GM18870 (cell line): ENCODE measurements around the gene CDH5.

Source experiments
- ATAC-seq: cut with Tn5 transposase; IDR thresholded peaks from one replicate; pipeline ENCODE4 v1.9.1; 2021; ENCODE audit warnings: moderate library complexity; ENCODE audit not compliant: unreplicated experiment

Gene CDH5

GRCh38 chr16:66390346-66391108, 24.0 kb downstream of the CDH5 start:
- ATAC-seq = no peak

- ATAC-seq = no peak
Measured at GRCh38 chr16:66391726-66392670, 25.5 kb downstream of the CDH5 start.

GRCh38 chr16:66395806-66396555, 29.5 kb downstream of the CDH5 start:
- no peak for ATAC-seq

- no peak for ATAC-seq
Measured at GRCh38 chr16:66397736-66398433, 31.4 kb downstream of the CDH5 start.

- no peak for ATAC-seq
Measured at GRCh38 chr16:66399031-66399430, 32.5 kb downstream of the CDH5 start.

GRCh38 chr16:66399930-66400329, 33.4 kb downstream of the CDH5 start:
- no peak for ATAC-seq

GRCh38 chr16:66400503-66401380, 34.3 kb downstream of the CDH5 start:
- no peak for ATAC-seq

- ATAC-seq = no peak
Measured at GRCh38 chr16:66401610-66402009, 35.1 kb downstream of the CDH5 start.

- ATAC-seq = no peak
Measured at GRCh38 chr16:66402166-66402565, 35.7 kb downstream of the CDH5 start.

GRCh38 chr16:66402591-66403230, 36.2 kb downstream of the CDH5 start:
- ATAC-seq = no peak

- no peak for ATAC-seq
Measured at GRCh38 chr16:66403531-66404145, 37.1 kb downstream of the CDH5 start.

- no peak for ATAC-seq
Measured at GRCh38 chr16:66405057-66405783, 38.7 kb downstream of the CDH5 start.

- peak; percentile 72 for ATAC-seq
Measured at GRCh38 chr16:66406534-66407221, 40.2 kb downstream of the CDH5 start.

GRCh38 chr16:66408163-66409048, 41.9 kb downstream of the CDH5 start:
- no peak for ATAC-seq

- no peak for ATAC-seq
Measured at GRCh38 chr16:66409156-66409555, 42.7 kb downstream of the CDH5 start.

- no peak for ATAC-seq
Measured at GRCh38 chr16:66412182-66412581, 45.7 kb downstream of the CDH5 start.

- no peak for ATAC-seq
Measured at GRCh38 chr16:66414891-66415290, 48.4 kb downstream of the CDH5 start.
